ENCODE data around the gene LRRC36. TPM values are rescaled to one million over a fixed set of nuclear protein-coding genes. Genes with fewer than 3 reads are reported as not detected.

Gene LRRC36
- total and polyA plus RNA-seq, 10 of the 15 experiments (the other 5 are each of a cell fraction or from before 2014, with no cell fraction given), result 0.45 to 2.0 (median 0.75) TPM; not detected in 1

GRCh38 chr16:67336648-67337047 lies 10.0 kb downstream of the LRRC36 start:
- intact Hi-C loops (cut with micrococcal nuclease; ENCODE audit: unreplicated experiment), result no loop called here
- in situ Hi-C loops (cut with MboI), result no loop called here
- Histone ChIP-seq H4K20me1 (ENCODE audit: control insufficient read depth, insufficient read depth) (no peaks in the 10 kb centered on the region), H3K4me3 (no peak overlapping the region), H3K79me2 (ENCODE audit: control insufficient read depth, insufficient read depth, low read length) (no peaks in the 10 kb centered on the region), H3K36me3 (ENCODE audit: control insufficient read depth in 2 of 2, insufficient read depth in 2 of 2, low read length in 1 of 2) (no peaks in the 10 kb centered on the region), H3K9me3 (replicated peaks; ENCODE audit: control insufficient read depth, insufficient read depth, low read length) (no peaks in the 10 kb centered on the region; the same call in 1 of the 3 replicates), H3K4me1 (ENCODE audit: control insufficient read depth, insufficient read depth, low read length) (no peaks in the 10 kb centered on the region), H3K27ac (ENCODE audit: control insufficient read depth, insufficient read depth) (no peak overlapping the region), H3K4me2 (ENCODE audit: control insufficient read depth, insufficient read depth) (no peak overlapping the region), H3K9ac (ENCODE audit: control insufficient read depth, insufficient read depth, low read length) (no peak overlapping the region), H2AFZ (ENCODE audit: control insufficient read depth, low read depth, low read length) (no peak overlapping the region), H3K27me3 (replicated peaks in 1 of 2; ENCODE audit: control insufficient read depth in 2 of 2, insufficient read depth in 2 of 2, low read length in 1 of 2) (no peaks in the 10 kb centered on the region)
- WGBS (ENCODE audit: insufficient coverage, insufficient replicate concordance, low lambda C conversion rate, missing lambda C conversion rate), result 0% methylated on average over 1 of the region's 1 CpG
- SMC1A ChIA-PET (ENCODE audit: uncharacterized antibody, unreplicated experiment), result no interaction called here
- TF ChIP-seq HSF1 (IDR thresholded peaks at IDR 0.05; ENCODE audit: low read depth, low read length) (no peak), JUNB (IDR thresholded peaks at IDR 0.05) (no peak), ZNF687 (IDR thresholded peaks at IDR 0.05) (no peak), RFX5 (IDR thresholded peaks at IDR 0.05; ENCODE audit: low read depth, low read length) (no peak), POLR2AphosphoS5 (IDR thresholded peaks at IDR 0.05; ENCODE audit: low read length) (no peak)
- FAIRE-seq (no peak), ATAC-seq (no peak), DNase-seq (ENCODE audit: low read depth, low spot score) (no peak)
- RAD21 ChIA-PET (ENCODE audit: unreplicated experiment), result interaction anchor here (1.5 kb wide), 1 partner anchor 76 kb away, joined by 3 read pairs; no protein-coding TSS in a partner anchor
- BruUV-seq (replicated peaks), result no TSS peak
- POLR2A ChIA-PET, result no interaction called here
- CTCF ChIA-PET, result no interaction called here
